OCI-LY3 (cell line): Measurements from ENCODE around the gene ZNF358.
"Not testable (repeated sequence)": the region's sequence is repeated elsewhere in the genome, so short reads cannot be mapped to it uniquely, and the experiment has no call there.

ENCODE experiments used
- H2AFZ ChIP-seq: fragments of 200-600, 300-600 bp; shearing (Covaris generic); 2 replicates; pipeline ENCODE4 v1.6.0; 2014; ENCODE audit warnings: antibody characterized with exemption, low read depth, low read length
- H3K27ac ChIP-seq: fragments of 200-600, 300-600 bp; sonication (generic); 2 replicates; pipeline ENCODE4 v1.5.1; 2014; ENCODE audit warnings: mild to moderate bottlenecking, low read length, moderate library complexity, mixed read lengths
- H3K27me3 ChIP-seq: fragments of 200-600, 300-600 bp; sonication (generic); 2 replicates; pipeline ENCODE4 v1.6.1; 2014; ENCODE audit warnings: low read depth, low read length, mixed read lengths
- H3K36me3 ChIP-seq: fragments of 200-600, 300-600 bp; sonication (generic); replicated peaks from 2 replicates; pipeline ENCODE3; 2014; ENCODE audit warnings: low read depth, low read length, mixed read lengths
- H3K4me1 ChIP-seq: fragments of 300-600, 200-600 bp; sonication (generic); 2 replicates; pipeline ENCODE4 v1.6.1; 2014; ENCODE audit warnings: low read length, mixed read lengths
- H3K4me2 ChIP-seq: fragments of 200-600, 300-600 bp; sonication (generic); 2 replicates; pipeline ENCODE4 v1.6.1; 2014; ENCODE audit warnings: low read length, mixed read lengths
- H3K4me3 ChIP-seq: fragments of 300-600, 200-600 bp; sonication (generic); 2 replicates; pipeline ENCODE4 v1.5.1; 2014; ENCODE audit warnings: antibody characterized with exemption, mild to moderate bottlenecking, low read length, moderate library complexity
- H3K79me2 ChIP-seq: fragments of 300-600, 200-600 bp; shearing (Covaris generic); 2 replicates; pipeline ENCODE4 v1.6.1; 2014; ENCODE audit warnings: mild to moderate bottlenecking, low read length, mixed read lengths
- H3K9ac ChIP-seq: fragments of 300-600, 200-600 bp; shearing (Covaris generic); 2 replicates; pipeline ENCODE4 v1.6.0; 2014; ENCODE audit warnings: mild to moderate bottlenecking, low read length, moderate library complexity
- H3K9me3 ChIP-seq: fragments of 200-600, 300-600 bp; shearing (Covaris generic); 2 replicates; pipeline ENCODE4 v1.6.1; 2014; ENCODE audit warnings: low read length, mixed read lengths; ENCODE audit not compliant: insufficient read depth
- H4K20me1 ChIP-seq: fragments of 200-600, 300-600 bp; sonication (generic); 2 replicates; pipeline ENCODE4 v1.6.1; 2016; ENCODE audit warnings: low read length, mixed read lengths; ENCODE audit not compliant: insufficient read depth
- CTCF ChIP-seq: fragments of 200-600, 300-600 bp; sonication (generic); IDR thresholded peaks from 2 replicates; pipeline ENCODE4 v1.5.1; 2014; ENCODE audit warnings: antibody characterized with exemption, low read length, low read depth
- EZH2phosphoT487 ChIP-seq: fragments of 200-600 bp; shearing (Covaris generic); IDR thresholded peaks from 2 replicates; pipeline ENCODE4 v1.6.1; 2018; ENCODE audit warnings: antibody characterized with exemption, mixed run types, low read depth

Gene ZNF358

GRCh38 chr19:7535998-7536695, 20.2 kb downstream of the ZNF358 start:
- Histone ChIP-seq H2AFZ (peak overlapping the region; percentile 97), H3K27ac (peak overlapping the region; percentile 8; the same call in 1 of the 2 replicates), H3K36me3 (peaks cover 18% of the 10 kb centered on the region), H3K4me1 (peaks cover 4% of the 10 kb centered on the region; the same call in 1 of the 2 replicates), H3K79me2 (peaks cover 5% of the 10 kb centered on the region; the same call in 1 of the 2 replicates), H3K4me2 (peak overlapping the region; percentile 76), H3K27me3 (no peaks in the 10 kb centered on the region), H3K9me3 (no peaks in the 10 kb centered on the region), H4K20me1 (no peaks in the 10 kb centered on the region), H3K9ac (peak overlapping the region; percentile 82), H3K4me3 (peak overlapping the region; percentile 88)
- TF ChIP-seq EZH2phosphoT487 (no peak), CTCF (no peak)

- H3K4me1 ChIP-seq, H3K4me2 ChIP-seq, H4K20me1 ChIP-seq, H2AFZ ChIP-seq, H3K79me2 ChIP-seq, H3K27me3 ChIP-seq, H3K9ac ChIP-seq, H3K9me3 ChIP-seq, H3K4me3 ChIP-seq, H3K27ac ChIP-seq: not testable (repeated sequence)
- peaks cover 39% of the 10 kb centered on the region for H3K36me3 ChIP-seq
Observed at GRCh38 chr19:7538990-7539389, 23.1 kb downstream of the ZNF358 start.

GRCh38 chr19:7539827-7540425, 24.0 kb downstream of the ZNF358 start:
- peaks cover 4% of the 10 kb centered on the region; the same call in 1 of the 2 replicates for H3K4me1 ChIP-seq
- no peak overlapping the region for H3K4me2 ChIP-seq
- TF ChIP-seq CTCF (no peak), EZH2phosphoT487 (no peak)

GRCh38 chr19:7540761-7541474, 25.0 kb downstream of the ZNF358 start:
- H3K4me1 ChIP-seq, result peaks cover 4% of the 10 kb centered on the region; the same call in 1 of the 2 replicates
- no peak overlapping the region for H3K4me2 ChIP-seq
- H4K20me1 ChIP-seq, result no peaks in the 10 kb centered on the region
- TF ChIP-seq CTCF, result no peak
- no peak for TF ChIP-seq EZH2phosphoT487
- H2AFZ ChIP-seq, result no peak overlapping the region
- no peaks in the 10 kb centered on the region for H3K27me3 ChIP-seq
- H3K4me3 ChIP-seq, result no peak overlapping the region
- no peaks in the 10 kb centered on the region for H3K9me3 ChIP-seq
- no peak overlapping the region for H3K9ac ChIP-seq
- no peak overlapping the region for H3K27ac ChIP-seq
- H3K79me2 ChIP-seq, result peaks cover 5% of the 10 kb centered on the region; the same call in 1 of the 2 replicates
- H3K36me3 ChIP-seq, result peaks cover 39% of the 10 kb centered on the region

More at GRCh38 chr19:7539827-7540425, 24.0 kb downstream of the ZNF358 start:
- Histone ChIP-seq H2AFZ (no peak overlapping the region), H3K36me3 (peaks cover 39% of the 10 kb centered on the region), H3K9me3 (no peaks in the 10 kb centered on the region), H3K27ac (no peak overlapping the region), H3K79me2 (peaks cover 5% of the 10 kb centered on the region; the same call in 1 of the 2 replicates), H4K20me1 (no peaks in the 10 kb centered on the region), H3K9ac (no peak overlapping the region), H3K4me3 (no peak overlapping the region), H3K27me3 (no peaks in the 10 kb centered on the region)
